ENCODE measurements around the gene ZW10.
A peak's percentile ranks its signal among the peaks of the same experiment; 100 is the strongest.
"Not testable (repeated sequence)": the region's sequence is repeated elsewhere in the genome, so short reads cannot be mapped to it uniquely, and the experiment has no call there.

ZW10 gene, protein sequence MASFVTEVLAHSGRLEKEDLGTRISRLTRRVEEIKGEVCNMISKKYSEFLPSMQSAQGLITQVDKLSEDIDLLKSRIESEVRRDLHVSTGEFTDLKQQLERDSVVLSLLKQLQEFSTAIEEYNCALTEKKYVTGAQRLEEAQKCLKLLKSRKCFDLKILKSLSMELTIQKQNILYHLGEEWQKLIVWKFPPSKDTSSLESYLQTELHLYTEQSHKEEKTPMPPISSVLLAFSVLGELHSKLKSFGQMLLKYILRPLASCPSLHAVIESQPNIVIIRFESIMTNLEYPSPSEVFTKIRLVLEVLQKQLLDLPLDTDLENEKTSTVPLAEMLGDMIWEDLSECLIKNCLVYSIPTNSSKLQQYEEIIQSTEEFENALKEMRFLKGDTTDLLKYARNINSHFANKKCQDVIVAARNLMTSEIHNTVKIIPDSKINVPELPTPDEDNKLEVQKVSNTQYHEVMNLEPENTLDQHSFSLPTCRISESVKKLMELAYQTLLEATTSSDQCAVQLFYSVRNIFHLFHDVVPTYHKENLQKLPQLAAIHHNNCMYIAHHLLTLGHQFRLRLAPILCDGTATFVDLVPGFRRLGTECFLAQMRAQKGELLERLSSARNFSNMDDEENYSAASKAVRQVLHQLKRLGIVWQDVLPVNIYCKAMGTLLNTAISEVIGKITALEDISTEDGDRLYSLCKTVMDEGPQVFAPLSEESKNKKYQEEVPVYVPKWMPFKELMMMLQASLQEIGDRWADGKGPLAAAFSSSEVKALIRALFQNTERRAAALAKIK

GRCh38 chr11:113773416-113774173 lies at the start of gene ZW10:
Gene ZW10 (minus strand): TSS chr11:113773692. CDS start chr11:113773666, 26 bp downstream.
- DNase-seq, result peak; percentile 97

- no peak for DNase-seq
Observed at GRCh38 chr11:113818426-113818825, 44.9 kb upstream of the ZW10 start.

DNA sequence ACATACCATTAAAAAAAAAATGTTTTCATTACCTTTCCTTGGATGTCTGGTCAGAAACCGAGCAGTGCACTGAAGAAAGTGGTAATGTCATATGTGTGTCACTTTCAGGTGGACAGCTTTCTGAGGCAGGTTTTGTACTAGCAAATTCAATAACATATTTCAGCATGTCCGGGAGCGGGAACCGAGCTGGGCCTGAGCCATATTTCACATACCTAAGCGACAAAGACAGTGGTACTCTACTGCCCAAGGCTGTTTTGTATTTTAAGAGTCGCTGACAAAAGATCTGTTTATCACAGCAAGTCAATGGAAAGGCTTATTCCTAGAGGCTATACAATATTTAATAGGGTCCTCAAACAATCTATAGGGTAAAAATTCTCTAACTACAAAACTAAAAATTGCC lies 44.1 kb upstream of the ZW10 start:
- no peak for DNase-seq

GRCh38 chr11:113817162-113817561 lies 43.7 kb upstream of the ZW10 start:
- DNase-seq, result no peak

DNA sequence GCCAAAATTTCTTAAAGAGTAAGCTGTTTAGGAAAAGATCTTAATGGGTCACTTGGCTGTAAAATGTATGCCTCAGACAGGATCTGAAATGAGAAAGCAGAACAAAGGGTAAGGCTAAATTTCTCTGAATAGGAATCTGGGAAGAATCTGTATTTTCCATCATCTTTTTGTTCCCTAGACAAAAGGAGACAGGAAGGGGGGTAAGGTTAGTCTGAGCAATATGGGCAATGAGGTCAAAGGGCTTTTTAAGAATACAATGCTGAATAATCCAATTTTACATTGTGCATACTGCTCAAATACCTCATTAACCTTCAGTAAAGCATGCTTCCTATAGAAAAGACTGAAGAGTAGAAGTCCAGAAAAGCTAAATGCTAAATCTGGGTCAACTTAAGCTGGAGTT lies 40.7 kb upstream of the ZW10 start:
- DNase-seq, result peak; percentile 54

GRCh38 chr11:113808931-113809330 lies 35.4 kb upstream of the ZW10 start:
- DNase-seq, result no peak

GRCh38 chr11:113806406-113806805 lies 32.9 kb upstream of the ZW10 start:
- DNase-seq, result peak; percentile 36

DNA sequence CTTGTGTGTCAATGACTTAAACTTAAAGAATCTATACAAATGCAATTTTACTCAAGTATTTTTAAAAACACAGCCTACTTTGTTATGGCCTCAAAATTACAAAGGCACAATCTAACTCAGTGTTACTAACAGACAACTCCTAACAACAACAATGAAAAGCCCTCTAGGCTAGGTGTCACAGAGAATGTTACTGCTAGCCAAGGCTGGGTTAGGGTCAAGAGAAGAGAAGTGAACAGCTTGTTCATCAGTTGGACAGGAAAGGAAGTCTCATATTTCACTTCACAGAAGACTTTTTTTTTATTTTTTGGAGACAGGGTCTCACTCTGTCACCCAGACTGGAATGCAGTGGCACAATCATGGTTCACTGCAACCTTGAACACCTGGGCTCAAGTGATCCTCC lies 32.1 kb upstream of the ZW10 start:
- DNase-seq, result no peak

GRCh38 chr11:113802621-113803020 lies 29.1 kb upstream of the ZW10 start:
- no peak for DNase-seq

GRCh38 chr11:113796663-113797259 lies 23.3 kb upstream of the ZW10 start:
- no peak for DNase-seq

DNA sequence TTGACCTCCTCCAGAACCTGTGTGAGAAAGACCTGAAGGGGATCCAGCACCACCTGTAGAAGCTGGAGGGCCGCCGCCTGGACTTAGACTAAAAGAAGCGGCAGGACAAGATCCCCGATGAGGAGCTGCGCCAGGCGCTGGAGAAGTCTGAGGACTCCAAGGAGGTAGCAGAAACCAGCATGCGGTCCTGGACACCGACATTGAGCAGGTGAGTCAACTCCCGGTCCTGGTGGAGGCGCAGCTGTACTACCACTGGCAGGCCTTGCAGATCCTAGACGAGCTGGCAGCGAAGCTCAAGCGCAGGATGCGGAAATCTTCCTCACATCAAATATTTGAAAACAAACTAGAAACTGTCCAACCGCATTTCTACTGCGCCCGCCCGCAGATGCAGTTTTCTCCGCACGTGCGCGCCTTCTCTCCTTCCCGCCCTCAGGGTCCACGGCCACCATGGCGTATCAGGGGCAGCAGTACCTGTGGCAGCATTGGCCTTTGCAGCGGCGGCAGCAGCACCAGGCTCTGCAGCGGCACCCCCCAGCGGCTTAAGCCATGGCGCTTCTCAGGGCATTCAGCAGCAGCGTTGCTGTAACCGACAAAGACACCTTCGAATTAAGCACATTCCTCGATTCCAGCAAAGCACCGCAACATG lies 16.3 kb upstream of the ZW10 start:
- DNase-seq, result no peak

DNA sequence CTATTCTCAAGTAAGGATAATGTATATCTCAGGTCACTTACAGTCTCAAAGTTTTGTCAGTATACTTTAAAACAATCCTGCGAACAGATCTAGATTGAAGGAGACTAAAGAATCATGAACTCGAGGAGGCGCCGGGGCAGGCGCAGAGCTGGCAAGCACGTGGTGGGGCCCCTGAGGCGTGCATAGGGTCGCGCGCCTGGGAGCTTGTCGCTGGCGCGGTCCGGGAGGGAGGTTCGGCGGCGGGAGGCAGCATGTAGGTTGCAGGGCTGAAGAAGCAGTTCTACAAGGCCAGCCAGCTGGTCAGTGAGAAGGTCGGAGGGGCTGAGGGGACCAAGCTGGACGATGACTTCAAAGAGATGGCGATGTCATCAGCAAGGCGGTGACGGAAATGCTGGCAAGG lies 15.5 kb upstream of the ZW10 start:
- DNase-seq, result not testable (repeated sequence)

GRCh38 chr11:113782134-113782533 lies 8.6 kb upstream of the ZW10 start:
- DNase-seq, result no peak

DNA sequence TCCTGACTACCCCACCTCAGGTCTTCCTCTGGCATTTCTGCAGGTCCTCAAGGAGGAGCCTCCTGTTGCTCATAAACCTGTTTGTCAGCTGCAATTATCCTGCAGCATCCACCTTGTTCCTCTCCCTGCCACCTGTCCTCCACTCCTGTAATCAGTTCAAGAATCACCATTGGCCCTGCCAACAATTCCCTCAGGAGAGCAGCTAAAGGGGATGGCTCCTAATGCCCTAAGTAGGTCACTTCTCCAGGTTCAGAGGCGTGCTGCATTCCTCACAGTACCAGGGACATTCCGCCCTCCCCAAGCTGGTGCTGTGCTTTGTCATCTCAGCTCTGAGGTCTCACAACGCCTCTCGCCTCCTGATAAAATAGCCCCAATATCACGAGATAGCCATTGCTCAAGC lies 8.2 kb upstream of the ZW10 start:
- no peak for DNase-seq

GRCh38 chr11:113779496-113779895 lies 6.0 kb upstream of the ZW10 start, which contains the start of gene CLDN25:
Gene CLDN25 (plus strand): TSS chr11:113779796. CDS start chr11:113779796, 0 bp downstream.
- DNase-seq, result no peak

GRCh38 chr11:113778111-113778910 lies 4.8 kb upstream of the ZW10 start:
- DNase-seq, result no peak

DNA sequence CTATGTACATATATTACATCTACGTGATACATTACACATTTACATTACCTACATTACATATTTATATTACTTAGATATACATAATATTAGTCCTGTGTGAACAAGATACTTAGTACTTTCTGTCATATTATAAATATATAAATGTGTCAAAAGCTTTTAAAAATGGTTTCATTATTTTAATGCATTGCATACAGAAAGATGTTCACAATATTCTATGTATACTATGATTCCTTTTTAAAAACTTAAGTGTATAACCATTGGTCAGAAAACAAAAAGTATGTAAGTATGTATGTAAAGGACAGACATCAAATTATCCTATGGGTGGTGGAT lies 647 bp upstream of the ZW10 start:
- DNase-seq, result no peak

GRCh38 chr11:113773092-113773415 lies 438 bp downstream of the ZW10 start:
- DNase-seq, result no peak

- DNase-seq, result no peak
Observed at GRCh38 chr11:113771964-113772363, 1.5 kb downstream of the ZW10 start.

DNA sequence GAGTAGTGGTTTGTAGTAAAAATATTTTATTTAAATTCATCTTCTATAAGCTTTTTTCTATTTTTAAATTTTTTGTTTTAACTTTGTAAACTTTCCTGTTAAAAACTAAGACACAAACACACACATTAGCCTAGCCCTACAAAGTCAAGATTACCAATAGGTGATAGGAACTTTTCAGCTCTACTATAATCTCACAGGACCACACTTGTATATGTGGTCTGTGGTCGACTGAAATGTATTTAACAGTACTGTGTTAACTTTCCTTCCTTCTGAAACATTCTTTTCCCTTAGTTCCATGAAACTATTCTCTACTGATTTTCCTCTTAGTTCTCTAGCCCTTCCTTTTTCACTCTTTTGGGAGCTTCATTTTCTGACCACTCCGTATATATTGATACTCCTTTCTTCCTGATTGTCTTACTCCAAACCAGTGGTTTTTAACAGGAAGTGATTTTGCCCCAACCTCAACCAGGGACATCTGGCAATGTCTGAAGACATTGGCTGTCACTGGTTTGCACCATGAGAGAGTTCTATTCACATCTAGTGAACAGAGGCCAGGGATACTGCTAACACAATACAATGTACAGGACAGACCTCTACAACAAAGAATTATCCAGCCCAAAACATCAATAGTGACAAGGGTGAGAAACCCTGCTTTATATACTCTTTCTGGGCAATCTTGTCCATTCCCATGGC lies 8.8 kb downstream of the ZW10 start:
- no peak for DNase-seq

GRCh38 chr11:113763040-113763439 lies 10.5 kb downstream of the ZW10 start:
- not testable (repeated sequence) for DNase-seq
